Measurements from ENCODE around the gene PCDHGB1.

DNA sequence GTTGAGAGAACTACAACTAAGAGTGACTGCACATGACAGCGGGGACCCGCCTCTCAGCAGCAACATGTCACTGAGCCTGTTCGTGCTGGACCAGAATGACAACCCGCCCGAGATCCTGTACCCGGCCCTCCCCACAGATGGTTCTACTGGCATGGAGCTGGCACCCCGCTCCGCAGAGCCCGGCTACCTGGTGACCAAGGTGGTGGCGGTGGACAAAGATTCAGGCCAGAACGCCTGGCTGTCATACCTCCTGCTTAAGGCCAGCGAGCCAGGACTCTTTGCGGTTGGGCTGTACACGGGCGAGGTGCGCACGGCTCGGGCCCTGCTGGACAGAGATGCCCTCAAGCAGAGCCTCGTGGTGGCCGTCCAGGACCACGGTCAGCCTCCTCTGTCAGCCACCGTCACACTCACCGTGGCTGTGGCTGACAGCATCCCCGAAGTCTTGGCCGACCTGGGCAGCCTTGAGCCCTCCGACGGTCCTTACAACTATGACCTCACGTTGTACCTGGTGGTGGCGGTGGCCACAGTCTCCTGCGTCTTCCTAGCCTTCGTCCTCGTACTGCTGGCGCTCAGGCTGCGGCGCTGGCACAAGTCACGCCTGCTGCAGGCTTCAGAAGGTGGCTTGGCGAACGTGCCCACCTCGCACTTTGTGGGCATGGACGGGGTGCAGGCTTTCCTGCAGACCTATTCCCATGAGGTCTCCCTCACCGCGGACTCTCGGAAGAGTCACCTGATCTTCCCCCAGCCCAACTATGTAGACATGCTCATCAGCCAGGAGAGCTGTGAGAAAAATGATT lies 34.8 kb downstream of the PCDHGB1 start:
- TF ChIP-seq, protein P1, sequence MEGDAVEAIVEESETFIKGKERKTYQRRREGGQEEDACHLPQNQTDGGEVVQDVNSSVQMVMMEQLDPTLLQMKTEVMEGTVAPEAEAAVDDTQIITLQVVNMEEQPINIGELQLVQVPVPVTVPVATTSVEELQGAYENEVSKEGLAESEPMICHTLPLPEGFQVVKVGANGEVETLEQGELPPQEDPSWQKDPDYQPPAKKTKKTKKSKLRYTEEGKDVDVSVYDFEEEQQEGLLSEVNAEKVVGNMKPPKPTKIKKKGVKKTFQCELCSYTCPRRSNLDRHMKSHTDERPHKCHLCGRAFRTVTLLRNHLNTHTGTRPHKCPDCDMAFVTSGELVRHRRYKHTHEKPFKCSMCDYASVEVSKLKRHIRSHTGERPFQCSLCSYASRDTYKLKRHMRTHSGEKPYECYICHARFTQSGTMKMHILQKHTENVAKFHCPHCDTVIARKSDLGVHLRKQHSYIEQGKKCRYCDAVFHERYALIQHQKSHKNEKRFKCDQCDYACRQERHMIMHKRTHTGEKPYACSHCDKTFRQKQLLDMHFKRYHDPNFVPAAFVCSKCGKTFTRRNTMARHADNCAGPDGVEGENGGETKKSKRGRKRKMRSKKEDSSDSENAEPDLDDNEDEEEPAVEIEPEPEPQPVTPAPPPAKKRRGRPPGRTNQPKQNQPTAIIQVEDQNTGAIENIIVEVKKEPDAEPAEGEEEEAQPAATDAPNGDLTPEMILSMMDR (IDR thresholded peaks at IDR 0.05) = no peak
- no peak for TF ChIP-seq EP300 (IDR thresholded peaks at IDR 0.05)
- TF ChIP-seq POLR2A (IDR thresholded peaks at IDR 0.05) = no peak
- TF ChIP-seq POLR2AphosphoS5 (IDR thresholded peaks at IDR 0.05) = no peak
